NT2/D1 (cell line): ENCODE measurements around the gene EIF4E1B.

ENCODE experiments used
- SUZ12 ChIP-seq: IDR thresholded peaks from 2 replicates; pipeline ENCODE4 v1.6.1; 2011; ENCODE audit not compliant: insufficient read length, insufficient read depth; ENCODE audit errors: extremely low read depth
- YY1 ChIP-seq: IDR thresholded peaks from 2 replicates; pipeline ENCODE4 v1.6.1; 2011; ENCODE audit not compliant: insufficient read length, insufficient read depth
- ZNF274 ChIP-seq: IDR thresholded peaks from 2 replicates; pipeline ENCODE4 v1.6.1; 2011; ENCODE audit warnings: mild to moderate bottlenecking, low read depth, low read length

GRCh38 chr5:176661676-176662075 is 31.2 kb downstream of the EIF4E1B start:
- no peak for TF ChIP-seq SUZ12
- no peak for TF ChIP-seq ZNF274
- TF ChIP-seq YY1: no peak
